GM12874 (cell line): ENCODE data around the gene PSKH1.

Experiments
- CTCF ChIP-seq: IDR thresholded peaks from 2 replicates; pipeline ENCODE4 v1.5.1; 2011; ENCODE audit warnings: low read depth, mild to moderate bottlenecking, control low read depth, low read length, moderate library complexity; ENCODE audit not compliant: insufficient read depth

The PSKH1 gene

GRCh38 chr16:67860589-67861398 lies 32.3 kb upstream of the PSKH1 start:
- TF ChIP-seq CTCF: no peak

DNA sequence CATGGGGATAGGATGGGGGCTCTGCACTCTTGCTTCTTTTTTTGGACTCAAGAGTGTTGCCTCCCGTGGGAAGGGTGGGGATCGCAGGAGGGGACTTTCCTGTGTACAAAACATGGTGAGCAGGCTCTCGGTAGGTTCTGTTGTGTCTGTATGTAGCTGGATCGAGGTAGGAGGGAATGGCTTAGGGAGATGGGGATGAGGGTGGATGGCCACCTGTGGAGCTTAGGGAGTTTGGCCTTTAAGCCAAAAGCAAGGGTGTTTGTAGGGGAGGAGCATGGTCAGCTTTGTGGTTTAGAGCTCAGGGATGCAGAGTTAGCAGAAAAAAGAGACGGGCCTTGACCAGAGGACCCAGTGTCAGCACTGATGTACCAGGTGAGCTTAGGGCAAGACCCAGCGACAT lies 31.2 kb upstream of the PSKH1 start:
- TF ChIP-seq CTCF: no peak

DNA sequence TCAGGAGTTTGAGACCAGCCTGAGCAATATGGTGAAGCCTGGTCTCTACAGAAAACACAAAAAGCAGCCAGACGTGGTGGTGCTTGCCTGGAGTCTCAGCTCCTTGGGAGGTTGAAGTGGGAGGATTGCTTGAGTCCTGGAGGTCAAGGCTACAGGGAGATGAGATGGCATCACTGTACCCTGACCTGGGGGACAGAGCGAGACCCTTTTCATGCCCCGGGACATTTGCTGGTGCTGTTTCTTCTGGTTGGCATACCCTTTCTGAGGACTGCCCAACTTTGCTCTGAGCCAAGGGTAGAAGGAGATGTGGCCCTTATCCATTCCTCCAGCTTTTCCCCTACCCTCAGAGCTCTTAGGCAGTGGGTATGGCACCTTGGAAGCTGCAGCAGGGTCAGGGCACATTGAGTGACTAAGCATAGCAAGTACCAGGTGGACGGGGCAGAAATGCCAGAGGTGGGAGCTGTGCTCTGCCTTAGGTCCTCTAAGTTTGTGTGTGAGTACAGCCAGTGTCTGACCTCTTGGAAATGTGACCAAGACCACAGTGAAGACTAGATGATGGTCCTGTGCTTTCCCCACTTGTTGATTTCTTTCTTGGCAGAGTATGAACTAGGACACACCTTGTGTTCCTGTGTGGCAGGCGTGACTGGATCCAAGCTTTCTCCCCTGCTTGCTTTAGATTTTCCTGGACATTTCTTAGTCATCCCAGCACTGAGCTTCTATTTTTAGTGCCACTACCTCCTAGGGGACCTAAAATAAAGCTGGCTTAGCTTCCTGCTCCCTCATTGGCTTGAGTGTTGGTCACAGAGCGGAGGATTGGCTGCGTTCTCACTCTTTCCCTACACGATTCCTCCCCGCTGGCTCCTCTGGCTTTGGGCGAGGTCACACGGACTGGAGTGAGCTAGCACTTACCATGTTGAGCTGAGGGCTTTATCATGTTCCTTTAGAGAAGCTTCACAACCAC lies 30.2 kb upstream of the PSKH1 start:
- TF ChIP-seq CTCF: no peak

GRCh38 chr16:67864594-67864993 lies 28.5 kb upstream of the PSKH1 start:
- no peak for TF ChIP-seq CTCF

GRCh38 chr16:67865318-67865717 lies 27.7 kb upstream of the PSKH1 start:
- TF ChIP-seq CTCF: peak; percentile 39; the same call in 1 of the 2 replicates

- no peak for TF ChIP-seq CTCF
These were observed 24.8 kb upstream of the PSKH1 start for GRCh38 chr16:67868290-67868689.

- TF ChIP-seq CTCF: no peak
These were observed 23.4 kb upstream of the PSKH1 start for GRCh38 chr16:67869653-67870052.
